H1 (cell line): ENCODE results near the gene PRSS50. TPM values are rescaled to one million over a fixed set of nuclear protein-coding genes. Genes with fewer than 3 reads are reported as not detected.

Experiments
- CTCF ChIA-PET: fragments of 300-600 bp; sonication (Branson Sonifier 250); formaldehyde crosslinking; loops from one replicate; lab custom pipeline; 2021; ENCODE audit not compliant: partially characterized antibody; lab: Charles Lee
- POLR2A ChIA-PET: fragments of 300-600 bp; sonication (Branson Sonifier 250); formaldehyde crosslinking; loops from one replicate; lab custom pipeline; 2021; ENCODE audit warnings: inconsistent platforms; ENCODE audit not compliant: partially characterized antibody; lab: Charles Lee
- DNase-seq, 2 experiments: peaks; one replicate each; pipeline versions ENCODE4 v3.0.0 to v3.0.0-alpha.2; 2010 to 2022; ENCODE audit warnings: low spot score in 2 of 2, low read depth in 1 of 2, mixed read lengths in 1 of 2
- FAIRE-seq: peaks from 2 replicates; lab custom pipeline; 2011; peaks lifted over from hg19 to GRCh38; lab: Jason Lieb, UNC
- H2AFZ ChIP-seq: 2 replicates; pipeline ENCODE4 v1.8.1; 2012; ENCODE audit warnings: low read length, inconsistent platforms
- H2AK5ac ChIP-seq: 2 replicates; pipeline ENCODE4 v1.6.1; 2013; ENCODE audit warnings: low read depth, low read length
- H2BK120ac ChIP-seq: replicated peaks from 2 replicates; pipeline ENCODE3; 2013; ENCODE audit warnings: low read depth, low read length, inconsistent platforms
- H2BK12ac ChIP-seq: 2 replicates; pipeline ENCODE4 v1.6.1; 2013; ENCODE audit warnings: low read depth, low read length
- H2BK15ac ChIP-seq: 2 replicates; pipeline ENCODE4 v1.6.1; 2013; ENCODE audit warnings: low read length
- H2BK20ac ChIP-seq: 2 replicates; pipeline ENCODE4 v1.6.1; 2013; ENCODE audit warnings: low read length
- H2BK5ac ChIP-seq: 2 replicates; pipeline ENCODE4 v1.6.1; 2013; ENCODE audit warnings: low read depth, low read length
- H3K14ac ChIP-seq: 2 replicates; pipeline ENCODE4 v1.6.1; 2013; ENCODE audit warnings: inconsistent platforms; ENCODE audit not compliant: insufficient read length
- H3K18ac ChIP-seq: 2 replicates; pipeline ENCODE4 v1.6.1; 2013; ENCODE audit warnings: low read length; ENCODE audit errors: extremely low read depth
- H3K23ac ChIP-seq: 2 replicates; pipeline ENCODE4 v1.6.1; 2013; ENCODE audit warnings: inconsistent platforms; ENCODE audit not compliant: insufficient read length
- H3K23me2 ChIP-seq: 2 replicates; pipeline ENCODE4 v1.6.1; 2013; ENCODE audit warnings: low read depth, low read length
- H3K27ac ChIP-seq: 2 replicates; pipeline ENCODE4 v1.6.1; 2011; ENCODE audit warnings: low read depth, low read length, inconsistent platforms
- H3K27me3 ChIP-seq, 4 experiments: replicated peaks in 1 of 4; 1 replicate in 1 of 4; 2 replicates in 3 of 4; pipeline versions ENCODE4 v1.6.1 to v1.8.1; 2011 to 2013; ENCODE audit warnings: low read length in 3 of 4, mild to moderate bottlenecking in 3 of 4, inconsistent platforms in 2 of 4, mixed read lengths in 2 of 4, moderate library complexity in 1 of 4; ENCODE audit not compliant: control insufficient read depth in 3 of 4, insufficient read depth in 3 of 4; ENCODE audit errors: extremely low read depth in 1 of 4
- H3K36me3 ChIP-seq, 4 experiments: 2 replicates each; pipeline versions ENCODE4 v1.6.1 to v1.8.1; 2011 to 2013; ENCODE audit warnings: mild to moderate bottlenecking in 4 of 4, low read length in 3 of 4, moderate library complexity in 2 of 4, control low read depth in 1 of 4, inconsistent platforms in 1 of 4; ENCODE audit not compliant: insufficient read depth in 4 of 4, control insufficient read depth in 2 of 4
- H3K4ac ChIP-seq: replicated peaks from 2 replicates; pipeline ENCODE3; 2013; ENCODE audit warnings: low read length, low read depth, mixed read lengths, inconsistent platforms; ENCODE audit not compliant: insufficient read length
- H3K4me1 ChIP-seq, 4 experiments: replicated peaks in 1 of 4; 1 replicate in 1 of 4; 2 replicates in 3 of 4; pipeline versions ENCODE4 v1.6.1 to v1.8.1; 2011 to 2013; ENCODE audit warnings: low read length in 3 of 4, inconsistent platforms in 2 of 4, mixed read lengths in 1 of 4; ENCODE audit not compliant: insufficient read depth in 4 of 4, control insufficient read depth in 3 of 4
- H3K4me2 ChIP-seq, 2 experiments: 2 replicates each; pipeline versions ENCODE4 v1.6.1 to v1.8.1; 2011 to 2013; ENCODE audit warnings: low read depth in 2 of 2, low read length in 2 of 2, control low read depth in 1 of 2, inconsistent platforms in 1 of 2, mild to moderate bottlenecking in 1 of 2; ENCODE audit not compliant: insufficient read depth in 1 of 2
- H3K4me3 ChIP-seq, 4 experiments: fragments of 200-600, 300-600 bp in 1 of 4; sonication (generic), shearing (Covaris generic), sonication (Bioruptor Twin) in 1 of 4; 2 replicates each; pipeline versions ENCODE4 v1.5.1 to v1.8.1; 2011 to 2016; ENCODE audit warnings: low read length in 4 of 4, low read depth in 3 of 4, control low read depth in 2 of 4, inconsistent platforms in 2 of 4, mild to moderate bottlenecking in 2 of 4, mixed read lengths in 1 of 4, moderate library complexity in 1 of 4; ENCODE audit not compliant: insufficient read depth in 2 of 4; ENCODE audit errors: extremely low read depth in 1 of 4
- H3K56ac ChIP-seq: replicated peaks from 2 replicates; pipeline ENCODE3; 2013; ENCODE audit warnings: low read depth, mild to moderate bottlenecking, mixed read lengths, low read length, inconsistent platforms; ENCODE audit not compliant: insufficient read length
- H3K79me1 ChIP-seq: 2 replicates; pipeline ENCODE4 v1.6.1; 2013; ENCODE audit warnings: low read depth, low read length, control low read depth
- H3K79me2 ChIP-seq, 2 experiments: 2 replicates each; pipeline versions ENCODE4 v1.6.1 to v1.8.1; 2012 to 2013; ENCODE audit warnings: low read length in 2 of 2, mild to moderate bottlenecking in 2 of 2, inconsistent platforms in 1 of 2; ENCODE audit not compliant: insufficient read depth in 2 of 2, control insufficient read depth in 1 of 2
- H3K9ac ChIP-seq, 4 experiments: replicated peaks in 1 of 4; 1 replicate in 1 of 4; 2 replicates in 3 of 4; pipeline versions ENCODE4 v1.6.1 to v1.8.1; 2011 to 2013; ENCODE audit warnings: low read depth in 3 of 4, low read length in 3 of 4, control low read depth in 2 of 4, mild to moderate bottlenecking in 2 of 4, moderate library complexity in 2 of 4, inconsistent platforms in 1 of 4; ENCODE audit errors: extremely low read depth in 1 of 4
- H3K9me3 ChIP-seq, 2 experiments: 2 replicates each; pipeline versions ENCODE4 v1.6.1 to v1.8.1; 2012 to 2013; ENCODE audit warnings: mild to moderate bottlenecking in 2 of 2, moderate library complexity in 2 of 2, control low read depth in 1 of 2, inconsistent platforms in 1 of 2, low read depth in 1 of 2, low read length in 1 of 2, mixed read lengths in 1 of 2; ENCODE audit not compliant: insufficient read depth in 2 of 2
- H4K20me1 ChIP-seq, 2 experiments: replicated peaks in 1 of 2; 2 replicates each; pipeline versions ENCODE3 to v1.8.1; 2011 to 2013; ENCODE audit warnings: inconsistent platforms in 2 of 2, low read length in 2 of 2, mild to moderate bottlenecking in 1 of 2; ENCODE audit not compliant: insufficient read depth in 2 of 2, control insufficient read depth in 1 of 2
- H4K5ac ChIP-seq: 2 replicates; pipeline ENCODE4 v1.6.1; 2013; ENCODE audit warnings: low read length, low read depth, mixed read lengths, inconsistent platforms; ENCODE audit not compliant: insufficient read length
- H4K8ac ChIP-seq: 2 replicates; pipeline ENCODE4 v1.8.0; 2013; ENCODE audit warnings: mild to moderate bottlenecking, moderate library complexity, low read length, inconsistent platforms; ENCODE audit not compliant: insufficient read depth; ENCODE audit errors: extremely low read depth
- H4K91ac ChIP-seq: replicated peaks from 2 replicates; pipeline ENCODE3; 2013; ENCODE audit warnings: low read length, mixed read lengths, inconsistent platforms; ENCODE audit not compliant: insufficient read length
- ASH2L ChIP-seq: fragments of 200-600, 300-600 bp; sonication (generic); IDR thresholded peaks from one replicate; pipeline ENCODE4 v1.7.1; 2017; ENCODE audit warnings: low read length
- BCL11A ChIP-seq, 2 experiments: IDR thresholded peaks; one replicate each; pipeline ENCODE4 v1.6.1; 2011; ENCODE audit warnings: low read depth in 2 of 2, low read length in 2 of 2, mild to moderate bottlenecking in 2 of 2
- CEBPB ChIP-seq: IDR thresholded peaks from 2 replicates; pipeline ENCODE4 v1.6.1; 2012; ENCODE audit warnings: low read depth, low read length
- CREB1 ChIP-seq: IDR thresholded peaks from 2 replicates; pipeline ENCODE4 v1.6.1; 2012; ENCODE audit warnings: inconsistent platforms
- CTCF ChIP-seq, 3 experiments: IDR thresholded peaks; 1 replicate in 2 of 3; 2 replicates in 1 of 3; pipeline versions ENCODE4 v1.5.1 to v1.6.1; 2011; ENCODE audit warnings: low read length in 3 of 3, mild to moderate bottlenecking in 3 of 3, inconsistent platforms in 2 of 3, low read depth in 1 of 3, moderate library complexity in 1 of 3; ENCODE audit not compliant: insufficient read depth in 1 of 3; ENCODE audit errors: control extremely low read depth in 1 of 3
- KDM5A ChIP-seq: fragments of 200-600 bp; IDR thresholded peaks from 2 replicates; pipeline ENCODE4 v1.7.1; 2012; ENCODE audit warnings: mild to moderate bottlenecking, low read length, inconsistent platforms, mixed read lengths
- POLR2A ChIP-seq, 2 experiments: IDR thresholded peaks; 1 replicate in 1 of 2; 2 replicates in 1 of 2; pipeline ENCODE4 v1.6.1; 2011; ENCODE audit warnings: low read depth in 2 of 2, low read length in 2 of 2, mild to moderate bottlenecking in 2 of 2; ENCODE audit errors: control extremely low read depth in 1 of 2
- RXRA ChIP-seq: IDR thresholded peaks from 2 replicates; pipeline ENCODE4 v1.6.1; 2011; ENCODE audit warnings: low read depth, mild to moderate bottlenecking, low read length, moderate library complexity; ENCODE audit not compliant: insufficient read depth
- SAP30 ChIP-seq: fragments of 300-600 bp; sonication (generic); IDR thresholded peaks from 2 replicates; pipeline ENCODE4 v1.7.1; 2012; ENCODE audit warnings: low read length, moderate library complexity, mild to moderate bottlenecking, inconsistent platforms; ENCODE audit not compliant: insufficient read depth, insufficient replicate concordance
- SIN3A ChIP-seq, 2 experiments: IDR thresholded peaks in 1 of 2; conservative IDR thresholded peaks in 1 of 2; 2 replicates each; pipeline ENCODE4 v1.6.1; 2011 to 2012; ENCODE audit warnings: low read length in 2 of 2, improper control_type of control experiment in 1 of 2, low read depth in 1 of 2, mild to moderate bottlenecking in 1 of 2
- SIRT6 ChIP-seq: IDR thresholded peaks from one replicate; pipeline ENCODE4 v1.7.1; 2012; ENCODE audit warnings: low read length, inconsistent platforms
- SP4 ChIP-seq: IDR thresholded peaks from 2 replicates; pipeline ENCODE4 v1.6.1; 2012; ENCODE audit warnings: low read length, inconsistent platforms
- WGBS, 2 experiments: shearing (Covaris generic) in 1 of 2; methylation state at CpG; one replicate each; pipeline versions ENCODE4 v1.1.6 to v1.1.7; 2013 to 2015; ENCODE audit warnings: low lambda C conversion rate in 2 of 2, mixed read lengths in 2 of 2, inconsistent platforms in 1 of 2, low coverage in 1 of 2, missing lambda C conversion rate in 1 of 2; ENCODE audit not compliant: insufficient replicate concordance in 2 of 2, insufficient coverage in 1 of 2, insufficient read length in 1 of 2; ENCODE audit errors: extremely low coverage in 1 of 2, missing lambda C conversion rate in 1 of 2; 5-methylcytosine and 5-hydroxymethylcytosine counted together
- polyA plus RNA-seq, 7 experiments: library from polyadenylated mRNA; depleted of rRNA in 3 of 7; stranded (reverse) in 5 of 7; unstranded in 2 of 7; fragments of >200 nt in 5 of 7; fragments of 200-250 nt in 2 of 7; gene quantifications; 1 replicate in 5 of 7; 2 replicates in 1 of 7; 4 replicates in 1 of 7; pipeline versions ENCODE4 v1.2.1 to v1.2.3, GENCODE V29; 2011 to 2013; ENCODE audit warnings: missing spikeins in 2 of 7, mixed read lengths in 2 of 7
- total RNA-seq: library from RNA; stranded (reverse); fragmentation: NEBNext Ultra II Directional; extraction: Animal tissue kit (Norgen Biotek cat#: 25700); gene quantifications from 2 replicates; pipeline ENCODE4 v1.2.1, GENCODE V29; 2021

Gene PRSS50
- total and polyA plus RNA-seq, 2 of the 8 experiments (the other 6 are each of a cell fraction or from before 2014, with no cell fraction given), result 0.47 to 0.71 TPM

GRCh38 chr3:46679681-46680080 lies 38.0 kb downstream of the PRSS50 start:
- Histone ChIP-seq H2BK120ac (no peak overlapping the region), H3K36me3 (no peaks in the 10 kb centered on the region), H3K4ac (no peak overlapping the region), H3K4me2 (no peak overlapping the region), H3K79me1 (no peaks in the 10 kb centered on the region), H3K79me2 (no peaks in the 10 kb centered on the region), H2AFZ (no peak overlapping the region), H2BK15ac (no peak overlapping the region), H3K27ac (no peak overlapping the region), H4K20me1 (peaks cover 0 to 1% of the 10 kb centered on the region in 2 experiments), H3K23me2 (no peaks in the 10 kb centered on the region), H2BK20ac (no peak overlapping the region), H2AK5ac (no peak overlapping the region), H4K8ac (no peak overlapping the region), H3K4me3 (no peak overlapping the region), H2BK5ac (no peak overlapping the region), H3K14ac (no peak overlapping the region), H4K5ac (no peak overlapping the region), H3K56ac (no peak overlapping the region), H3K27me3 (no peaks in the 10 kb centered on the region), H3K23ac (no peak overlapping the region), H3K9ac (no peak overlapping the region), H3K18ac (no peak overlapping the region), H3K4me1 (peaks cover 0 to 3% (median 0%) of the 10 kb centered on the region in 4 experiments; a peak in 1 of 7 replicates), H4K91ac (no peak overlapping the region), H2BK12ac (no peak overlapping the region), H3K9me3 (no peaks in the 10 kb centered on the region)
- POLR2A ChIA-PET, result interaction anchor here (1.3 kb wide), 1 partner anchor 17 kb away, joined by 3 read pairs; no protein-coding TSS in a partner anchor
- DNase-seq (no peak), FAIRE-seq (no peak)
- 94% methylated on average over 5 of the region's 5 CpGs; no CpG with 5 or more reads in 1 of the 2 experiments for WGBS, 2 experiments
- CTCF ChIA-PET, result interaction anchor here (0.7 to 10.3 kb wide), 4 partner anchors 9 to 229 kb away, joined by 3 to 64 read pairs (median 3); partner anchors contain the start of gene ALS2CL
- no peak for TF ChIP-seq SIN3A (conservative IDR thresholded peaks at IDR 0.05 in 1 of 2, IDR thresholded peaks at IDR 0.05 in 1 of 2; ENCODE audit: low read depth in 1 of 2, low read length in 2 of 2)
- no peak for TF ChIP-seq KDM5A
- TF ChIP-seq SAP30, result no peak
- TF ChIP-seq BCL11A (IDR thresholded peaks at IDR 0.05; ENCODE audit: low read depth in 2 of 2, low read length in 2 of 2), result no peak
- no peak for TF ChIP-seq ASH2L
- no peak for TF ChIP-seq SIRT6
- TF ChIP-seq CEBPB, result no peak
- no peak for TF ChIP-seq SP4
- no peak for TF ChIP-seq POLR2A (IDR thresholded peaks at IDR 0.05; ENCODE audit: control extremely low read depth in 1 of 2, low read depth in 2 of 2, low read length in 2 of 2)
- no peak for TF ChIP-seq CREB1
- no peak for TF ChIP-seq RXRA
- TF ChIP-seq CTCF (IDR thresholded peaks at IDR 0.05; ENCODE audit: control extremely low read depth in 1 of 3, insufficient read depth in 1 of 3, low read depth in 1 of 3, low read length in 3 of 3), result no peak
